ENCODE results near the gene GPX6.
"Not testable (repeated sequence)": the region's sequence is repeated elsewhere in the genome, so short reads cannot be mapped to it uniquely, and the experiment has no call there.

The GPX6 gene

GRCh38 chr6:28474441-28475219 lies 41.0 kb downstream of the GPX6 start:
- H3K4me1 Mint-ChIP-seq (ENCODE audit: low read depth) = peaks cover 12% of the 10 kb centered on the region
- H3K4me3 Mint-ChIP-seq = peak overlapping the region; percentile 78

GRCh38 chr6:28469153-28469745 lies 46.3 kb downstream of the GPX6 start:
- not testable (repeated sequence) for H3K4me1 Mint-ChIP-seq (ENCODE audit: low read depth); H3K27ac Mint-ChIP-seq; H3K9me3 Mint-ChIP-seq (ENCODE audit: low read depth); H3K27me3 Mint-ChIP-seq; H3K4me3 Mint-ChIP-seq; H3K36me3 Mint-ChIP-seq

More at GRCh38 chr6:28474441-28475219, 41.0 kb downstream of the GPX6 start:
- Mint-ChIP-seq H3K36me3 (peaks cover 2% of the 10 kb centered on the region), H3K9me3 (ENCODE audit: low read depth) (no peaks in the 10 kb centered on the region), H3K27ac (no peak overlapping the region), H3K27me3 (peaks cover 24% of the 10 kb centered on the region)

- H3K27me3 Mint-ChIP-seq = peaks cover 15% of the 10 kb centered on the region
- no peaks in the 10 kb centered on the region for H3K4me1 Mint-ChIP-seq (ENCODE audit: low read depth)
- H3K4me3 Mint-ChIP-seq = no peak overlapping the region
- no peaks in the 10 kb centered on the region for H3K36me3 Mint-ChIP-seq
- no peaks in the 10 kb centered on the region for H3K9me3 Mint-ChIP-seq (ENCODE audit: low read depth)
- no peak overlapping the region for H3K27ac Mint-ChIP-seq
Observed at GRCh38 chr6:28468056-28468455, 47.5 kb downstream of the GPX6 start.

GRCh38 chr6:28462401-28462800 lies 53.2 kb downstream of the GPX6 start:
- no peak overlapping the region for H3K4me3 Mint-ChIP-seq
- H3K4me1 Mint-ChIP-seq (ENCODE audit: low read depth) = peaks cover 7% of the 10 kb centered on the region
- no peaks in the 10 kb centered on the region for H3K36me3 Mint-ChIP-seq
- no peaks in the 10 kb centered on the region for H3K9me3 Mint-ChIP-seq (ENCODE audit: low read depth)
- H3K27ac Mint-ChIP-seq = no peak overlapping the region
- peaks cover 30% of the 10 kb centered on the region for H3K27me3 Mint-ChIP-seq

- Mint-ChIP-seq H3K4me3 (no peak overlapping the region), H3K36me3 (no peaks in the 10 kb centered on the region), H3K4me1 (ENCODE audit: low read depth) (peaks cover 7% of the 10 kb centered on the region), H3K9me3 (ENCODE audit: low read depth) (no peaks in the 10 kb centered on the region), H3K27me3 (peaks cover 29% of the 10 kb centered on the region), H3K27ac (no peak overlapping the region)
Observed at GRCh38 chr6:28458568-28458967, 57.0 kb downstream of the GPX6 start.
